Measurements from ENCODE around the gene NDUFAF2.
A peak's percentile ranks its signal among the peaks of the same experiment; 100 is the strongest.

NDUFAF2 gene

GRCh38 chr5:60944904-60945812, at the start of gene NDUFAF2, which contains the start of gene ERCC8:
NDUFAF2 (plus strand) TSS chr5:60945205; CDS start chr5:60945256, 51 bp downstream.
ERCC8 (minus strand) TSS chr5:60945070; CDS start chr5:60945008, 62 bp downstream.
- DNase-seq: peak; percentile 94 to 95
- TF ChIP-seq POLR2A (IDR thresholded peaks at IDR 0.05; ENCODE audit: low read length) (peak; percentile 83), GATA1 (IDR thresholded peaks at IDR 0.05; ENCODE audit: low read depth, low read length) (no peak)

GRCh38 chr5:60896991-60897390, 48.0 kb upstream of the NDUFAF2 start:
- TF ChIP-seq GATA1 (IDR thresholded peaks at IDR 0.05; ENCODE audit: low read depth, low read length) (no peak), POLR2A (IDR thresholded peaks at IDR 0.05; ENCODE audit: low read length) (no peak)
- DNase-seq: no peak

- no peak for DNase-seq
- TF ChIP-seq GATA1 (IDR thresholded peaks at IDR 0.05; ENCODE audit: low read depth, low read length) (no peak), POLR2A (IDR thresholded peaks at IDR 0.05; ENCODE audit: low read length) (no peak)
Observed at GRCh38 chr5:60903356-60903755, 41.6 kb upstream of the NDUFAF2 start.

GRCh38 chr5:60916646-60917045, 28.4 kb upstream of the NDUFAF2 start:
- no peak for DNase-seq
- TF ChIP-seq POLR2A (IDR thresholded peaks at IDR 0.05; ENCODE audit: low read length): no peak
- TF ChIP-seq GATA1 (IDR thresholded peaks at IDR 0.05; ENCODE audit: low read depth, low read length): no peak

GRCh38 chr5:60918466-60918865, 26.5 kb upstream of the NDUFAF2 start:
- no peak for TF ChIP-seq POLR2A (IDR thresholded peaks at IDR 0.05; ENCODE audit: low read length)
- TF ChIP-seq GATA1 (IDR thresholded peaks at IDR 0.05; ENCODE audit: low read depth, low read length): no peak
- DNase-seq: no peak

GRCh38 chr5:60927450-60927849, 17.6 kb upstream of the NDUFAF2 start:
- no peak for TF ChIP-seq GATA1 (IDR thresholded peaks at IDR 0.05; ENCODE audit: low read depth, low read length)
- TF ChIP-seq POLR2A (IDR thresholded peaks at IDR 0.05; ENCODE audit: low read length): no peak
- DNase-seq: no peak

GRCh38 chr5:60929024-60929423, 16.0 kb upstream of the NDUFAF2 start:
- no peak for DNase-seq
- TF ChIP-seq GATA1 (IDR thresholded peaks at IDR 0.05; ENCODE audit: low read depth, low read length): no peak
- no peak for TF ChIP-seq POLR2A (IDR thresholded peaks at IDR 0.05; ENCODE audit: low read length)

- TF ChIP-seq GATA1 (IDR thresholded peaks at IDR 0.05; ENCODE audit: low read depth, low read length): no peak
- no peak for TF ChIP-seq POLR2A (IDR thresholded peaks at IDR 0.05; ENCODE audit: low read length)
- peak in 1 of 2 experiments; percentile 3 for DNase-seq
Observed at GRCh38 chr5:60943624-60944023, 1.4 kb upstream of the NDUFAF2 start.

GRCh38 chr5:60945813-60946187, 795 bp downstream of the NDUFAF2 start:
- TF ChIP-seq GATA1 (IDR thresholded peaks at IDR 0.05; ENCODE audit: low read depth, low read length): no peak
- TF ChIP-seq POLR2A (IDR thresholded peaks at IDR 0.05; ENCODE audit: low read length): no peak
- DNase-seq: peak; percentile 67 to 73

- no peak for TF ChIP-seq GATA1 (IDR thresholded peaks at IDR 0.05; ENCODE audit: low read depth, low read length)
- TF ChIP-seq POLR2A (IDR thresholded peaks at IDR 0.05; ENCODE audit: low read length): no peak
- DNase-seq: no peak
Observed at GRCh38 chr5:60948738-60949137, 3.7 kb downstream of the NDUFAF2 start.

GRCh38 chr5:60955239-60955638, 10.2 kb downstream of the NDUFAF2 start:
- no peak for DNase-seq
- TF ChIP-seq POLR2A (IDR thresholded peaks at IDR 0.05; ENCODE audit: low read length) (no peak), GATA1 (IDR thresholded peaks at IDR 0.05; ENCODE audit: low read depth, low read length) (no peak)

GRCh38 chr5:60958088-60958487, 13.1 kb downstream of the NDUFAF2 start:
- TF ChIP-seq GATA1 (IDR thresholded peaks at IDR 0.05; ENCODE audit: low read depth, low read length) (no peak), POLR2A (IDR thresholded peaks at IDR 0.05; ENCODE audit: low read length) (no peak)
- DNase-seq: no peak

GRCh38 chr5:60958712-60959111, 13.7 kb downstream of the NDUFAF2 start:
- no peak for TF ChIP-seq POLR2A (IDR thresholded peaks at IDR 0.05; ENCODE audit: low read length)
- TF ChIP-seq GATA1 (IDR thresholded peaks at IDR 0.05; ENCODE audit: low read depth, low read length): no peak
- DNase-seq: no peak

- TF ChIP-seq POLR2A (IDR thresholded peaks at IDR 0.05; ENCODE audit: low read length): no peak
- TF ChIP-seq GATA1 (IDR thresholded peaks at IDR 0.05; ENCODE audit: low read depth, low read length): no peak
- peak; percentile 2 to 38 for DNase-seq
Observed at GRCh38 chr5:60959156-60959555, 14.2 kb downstream of the NDUFAF2 start.

- TF ChIP-seq POLR2A (IDR thresholded peaks at IDR 0.05; ENCODE audit: low read length) (no peak), GATA1 (IDR thresholded peaks at IDR 0.05; ENCODE audit: low read depth, low read length) (no peak)
- DNase-seq: peak; percentile 10 to 35
Observed at GRCh38 chr5:60960591-60960990, 15.6 kb downstream of the NDUFAF2 start.
